ENCODE data around the gene BEX3.
"Not testable (repeated sequence)": the region's sequence is repeated elsewhere in the genome, so short reads cannot be mapped to it uniquely, and the experiment has no call there.

BEX3 gene

GRCh38 chrX:103376118-103376978 is at the start of gene BEX3:
BEX3 (plus strand) TSS chrX:103376538; CDS start chrX:103377522, 984 bp downstream.
- DNase-seq: peak; percentile 26

- no peak for DNase-seq
These were observed 46.3 kb upstream of the BEX3 start, which contains the start of gene TCEAL7 for GRCh38 chrX:103329991-103330390. TCEAL7 (plus strand) TSS chrX:103330239; CDS start chrX:103331404, 1,165 bp downstream.

- no peak for DNase-seq
These were observed 45.6 kb upstream of the BEX3 start for GRCh38 chrX:103330681-103331288.

- DNase-seq: no peak
These were observed 37.7 kb upstream of the BEX3 start for GRCh38 chrX:103338663-103339062.

- DNase-seq: peak; percentile 9
These were observed 33.2 kb upstream of the BEX3 start for GRCh38 chrX:103343105-103343504.

GRCh38 chrX:103344606-103345005 is 31.7 kb upstream of the BEX3 start:
- DNase-seq: no peak

GRCh38 chrX:103347682-103348397 is 28.5 kb upstream of the BEX3 start:
- no peak for DNase-seq

- no peak for DNase-seq
These were observed 20.1 kb upstream of the BEX3 start, which contains the start of gene TCEAL9 for GRCh38 chrX:103356130-103356798. TCEAL9 (plus strand) TSS chrX:103356506; CDS start chrX:103357685, 1,179 bp downstream.

GRCh38 chrX:103356858-103357257 is 19.5 kb upstream of the BEX3 start:
- no peak for DNase-seq

GRCh38 chrX:103357871-103358270 is 18.5 kb upstream of the BEX3 start:
- DNase-seq: no peak

- not testable (repeated sequence) for DNase-seq
These were observed 16.7 kb upstream of the BEX3 start for GRCh38 chrX:103359605-103360004.

- no peak for DNase-seq
These were observed 16.2 kb upstream of the BEX3 start for GRCh38 chrX:103360092-103360491.

GRCh38 chrX:103360916-103361315 is 15.4 kb upstream of the BEX3 start:
- no peak for DNase-seq

GRCh38 chrX:103361798-103362197 is 14.5 kb upstream of the BEX3 start:
- DNase-seq: no peak

- no peak for DNase-seq
These were observed 13.9 kb upstream of the BEX3 start for GRCh38 chrX:103362474-103362873.

- DNase-seq: no peak
These were observed 13.3 kb upstream of the BEX3 start for GRCh38 chrX:103363046-103363445.

- DNase-seq: no peak
These were observed 8.8 kb upstream of the BEX3 start for GRCh38 chrX:103367502-103367901.

- DNase-seq: no peak
These were observed 6.9 kb upstream of the BEX3 start for GRCh38 chrX:103369479-103369878.

GRCh38 chrX:103372886-103373285 is 3.5 kb upstream of the BEX3 start:
- no peak for DNase-seq

- DNase-seq: no peak
These were observed 2.8 kb upstream of the BEX3 start for GRCh38 chrX:103373581-103373980.

GRCh38 chrX:103376979-103377324 is 614 bp downstream of the BEX3 start:
- no peak for DNase-seq

GRCh38 chrX:103378990-103379389 is 2.7 kb downstream of the BEX3 start:
- DNase-seq: peak; percentile 83

- no peak for DNase-seq
These were observed 6.5 kb downstream of the BEX3 start for GRCh38 chrX:103382877-103383276.

Data from MV-4-11 (cell line).